Amniotic epithelial cell (primary cell): ENCODE results near the gene SRPRB.

Experiments
- DNase-seq: peaks from one replicate; pipeline ENCODE4 v3.0.0-alpha.2; 2010; ENCODE audit warnings: low read depth

Gene SRPRB

DNA sequence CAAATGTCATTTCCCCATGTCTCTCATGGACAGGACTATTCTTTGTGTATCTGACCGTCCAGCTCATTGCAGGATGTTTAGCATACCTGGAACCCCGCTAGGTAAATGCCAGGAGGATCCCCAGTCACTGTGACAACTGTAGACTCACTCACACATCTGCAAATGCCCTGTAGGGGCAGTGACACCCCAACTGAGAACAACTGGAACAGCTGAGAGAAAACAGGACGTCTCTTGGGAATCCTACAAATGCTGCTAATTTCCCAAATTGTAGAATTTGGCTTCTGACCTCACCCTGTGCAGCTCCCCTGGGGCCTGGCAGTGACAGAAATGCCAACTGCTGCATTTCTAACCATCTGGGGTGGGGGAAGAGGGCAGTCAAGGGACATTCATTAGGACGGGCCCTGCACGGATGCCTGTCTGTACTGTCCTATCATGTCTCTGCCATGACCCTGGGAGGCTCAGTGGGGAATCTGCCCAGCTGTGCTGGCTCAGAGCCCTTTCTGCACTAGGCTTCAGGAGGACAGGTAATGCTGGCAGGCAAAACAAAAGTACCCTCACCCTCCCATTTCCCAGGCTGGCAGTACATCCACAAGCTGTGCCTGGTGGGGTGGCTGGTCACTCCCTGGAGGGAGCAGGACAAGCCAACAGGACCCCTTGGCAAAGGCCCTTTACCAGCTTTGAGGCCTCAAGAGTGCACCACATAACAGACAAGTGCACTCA lies 59.7 kb downstream of the SRPRB start:
- DNase-seq: no peak

- DNase-seq: no peak
These were observed 60.5 kb downstream of the SRPRB start for GRCh38 chr3:133866141-133866540.

GRCh38 chr3:133868186-133868585 lies 62.6 kb downstream of the SRPRB start:
- DNase-seq: no peak

DNA sequence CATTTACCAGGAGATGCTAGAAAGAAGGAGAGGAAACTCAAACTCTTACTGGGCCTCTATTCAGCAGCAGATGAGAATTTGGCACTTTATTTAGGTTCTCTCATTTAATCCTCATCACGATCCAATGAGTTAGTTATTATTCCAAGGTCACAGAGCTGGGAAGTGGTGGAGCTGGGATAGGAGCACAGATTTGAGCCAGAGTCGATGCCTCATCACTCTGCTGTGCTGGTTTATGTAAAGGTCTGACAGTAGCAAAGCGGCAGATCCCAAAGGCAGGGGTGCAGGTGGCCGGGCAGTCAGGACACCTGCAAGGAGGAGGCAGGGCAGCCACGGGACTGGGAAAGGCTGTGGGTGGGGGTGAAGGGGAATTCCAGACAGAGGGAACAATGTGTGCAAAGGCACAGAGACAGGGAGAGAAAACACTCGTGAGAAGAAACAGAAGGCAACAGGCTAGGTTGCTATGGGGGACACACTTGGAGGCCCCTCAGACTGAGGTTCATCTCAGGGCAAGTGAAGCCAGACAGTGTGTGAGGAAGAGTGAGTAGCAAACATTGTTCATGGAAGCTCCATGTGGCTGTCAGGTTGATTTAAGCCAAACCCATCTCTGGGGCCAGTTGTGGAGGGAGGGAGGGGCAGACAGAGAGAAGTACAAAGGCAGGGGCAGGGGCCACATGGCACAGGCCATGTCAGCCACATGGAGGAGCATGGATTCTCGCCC lies 63.3 kb downstream of the SRPRB start:
- DNase-seq: no peak

DNA sequence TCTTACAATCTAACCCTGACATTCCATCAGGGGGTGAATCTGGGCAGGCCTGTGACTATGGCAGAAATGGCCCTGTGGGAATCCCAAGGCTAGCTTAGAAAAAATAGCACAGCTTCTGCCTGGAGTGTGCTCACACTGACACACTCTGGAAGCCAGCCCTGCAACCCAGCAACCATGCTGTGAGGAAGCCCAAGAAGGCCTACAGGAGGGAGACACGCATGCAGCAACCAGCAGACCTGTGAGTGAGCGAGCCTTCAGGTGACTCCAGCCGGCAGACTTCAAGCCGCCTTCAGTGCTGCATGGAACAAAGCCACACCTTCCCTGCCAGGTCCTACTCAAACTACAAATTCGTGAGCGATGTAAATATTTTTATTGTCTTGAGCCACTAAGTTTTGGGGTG lies 64.0 kb downstream of the SRPRB start:
- no peak for DNase-seq

- no peak for DNase-seq
These were observed 65.2 kb downstream of the SRPRB start for GRCh38 chr3:133870822-133871221.
